MM.1S (cell line): Measurements from ENCODE around the gene PRCD.
A peak's percentile ranks its signal among the peaks of the same experiment; 100 is the strongest.

ENCODE experiments used
- DNase-seq: peaks from one replicate; pipeline ENCODE4 v3.0.0-alpha.2; 2015
- H2AFZ ChIP-seq: fragments of 300-600 bp; sonication (generic); 2 replicates; pipeline ENCODE4 v1.6.0; 2016; ENCODE audit warnings: antibody characterized with exemption, low read length
- H3F3A ChIP-seq: fragments of 300-600 bp; sonication (generic); 2 replicates; pipeline ENCODE4 v1.6.1; 2016; ENCODE audit warnings: mild to moderate bottlenecking, antibody characterized with exemption, low read length, moderate library complexity, mixed read lengths; ENCODE audit not compliant: insufficient read depth
- H3K27ac ChIP-seq: fragments of 300-600 bp; sonication (generic); 2 replicates; pipeline ENCODE4 v1.5.1; 2016; ENCODE audit warnings: mild to moderate bottlenecking, low read length
- H3K27me3 ChIP-seq: fragments of 300-600 bp; sonication (generic); replicated peaks from 2 replicates; pipeline ENCODE4 v1.6.0; 2016; ENCODE audit warnings: low read length; ENCODE audit not compliant: insufficient read depth
- H3K36me3 ChIP-seq: fragments of 300-600 bp; sonication (generic); replicated peaks from 2 replicates; pipeline ENCODE4 v1.6.1; 2016; ENCODE audit warnings: mild to moderate bottlenecking, low read length, mixed read lengths; ENCODE audit not compliant: insufficient read depth
- H3K4me1 ChIP-seq: fragments of 300-600 bp; sonication (generic); 2 replicates; pipeline ENCODE4 v1.6.1; 2016; ENCODE audit warnings: low read length, mixed read lengths
- H3K4me2 ChIP-seq: fragments of 300-600 bp; sonication (generic); 2 replicates; pipeline ENCODE4 v1.6.0; 2016; ENCODE audit warnings: low read depth, low read length
- H3K4me3 ChIP-seq: fragments of 300-600 bp; sonication (generic); 2 replicates; pipeline ENCODE4 v1.5.1; 2016; ENCODE audit warnings: low read length, mixed read lengths
- H3K79me2 ChIP-seq: fragments of 300-600 bp; sonication (generic); 2 replicates; pipeline ENCODE4 v1.6.1; 2016; ENCODE audit warnings: mixed run types, low read length, mixed read lengths
- H3K9ac ChIP-seq: fragments of 300-600 bp; sonication (generic); 2 replicates; pipeline ENCODE4 v1.6.1; 2016; ENCODE audit warnings: low read length, mixed read lengths
- H3K9me2 ChIP-seq: fragments of 300-600 bp; sonication (generic); replicated peaks from 2 replicates; pipeline ENCODE4 v1.6.1; 2016; ENCODE audit warnings: mild to moderate bottlenecking, low read length, mixed read lengths; ENCODE audit not compliant: insufficient read depth
- H3K9me3 ChIP-seq: fragments of 300-600 bp; sonication (generic); replicated peaks from 2 replicates; pipeline ENCODE4 v1.6.1; 2016; ENCODE audit warnings: mild to moderate bottlenecking, low read length, mixed read lengths; ENCODE audit not compliant: insufficient read depth
- H4K20me1 ChIP-seq: fragments of 300-600 bp; sonication (generic); 2 replicates; pipeline ENCODE4 v1.6.1; 2016; ENCODE audit warnings: mild to moderate bottlenecking, low read length, moderate library complexity, mixed read lengths; ENCODE audit not compliant: insufficient read depth
- CTCF ChIP-seq: fragments of 300-600 bp; sonication (generic); IDR thresholded peaks from 2 replicates; pipeline ENCODE4 v1.5.1; 2016; ENCODE audit warnings: antibody characterized with exemption, low read length, mixed read lengths
- EZH2 ChIP-seq: fragments of 300-600 bp; sonication (generic); optimal IDR thresholded peaks from 2 replicates; pipeline ENCODE3; 2017; ENCODE audit warnings: low read depth, mild to moderate bottlenecking, antibody characterized with exemption, low read length, mixed read lengths
- EZH2phosphoT487 ChIP-seq: fragments of 300-600 bp; sonication (generic); IDR thresholded peaks from 2 replicates; pipeline ENCODE4 v1.6.1; 2018; ENCODE audit warnings: antibody characterized with exemption, low read length

The PRCD gene

DNA sequence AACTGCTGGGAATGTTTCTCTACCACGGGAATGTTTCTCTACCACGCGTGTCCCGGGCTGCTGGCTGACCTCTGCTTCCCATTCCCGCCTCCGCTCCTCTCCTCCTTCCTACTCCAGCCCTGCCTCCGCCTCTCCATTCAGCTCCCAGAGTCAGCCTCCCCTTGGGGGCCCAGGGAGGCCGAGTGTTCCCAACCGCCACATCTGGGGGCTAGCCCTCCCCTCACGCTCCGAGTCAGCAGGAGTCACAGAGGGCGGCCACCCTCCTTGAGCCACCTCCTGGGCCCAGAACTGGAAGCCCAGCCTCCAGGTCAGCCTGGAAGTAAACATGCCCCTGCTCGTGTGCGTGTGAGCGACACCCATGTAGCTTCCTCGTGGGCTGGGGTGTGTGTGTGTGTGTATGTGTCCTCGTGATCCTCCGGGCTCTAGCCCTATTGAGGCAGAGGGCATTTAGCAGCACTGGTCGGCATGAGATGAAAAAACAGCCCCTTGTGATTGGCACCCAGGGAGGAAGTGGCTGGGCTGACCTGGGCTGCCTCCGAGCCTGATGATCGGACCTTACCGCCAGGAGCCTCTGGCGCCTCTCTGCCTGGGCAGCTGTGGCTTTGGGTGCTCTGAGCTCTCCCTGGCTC lies 9.6 kb upstream of the PRCD start:
- no peak overlapping the region for H3K9ac ChIP-seq
- no peak overlapping the region for H3K4me2 ChIP-seq
- no peak for DNase-seq
- H2AFZ ChIP-seq: no peak overlapping the region
- TF ChIP-seq CTCF (no peak), EZH2 (no peak), EZH2phosphoT487 (no peak)
- no peaks in the 10 kb centered on the region for H3K79me2 ChIP-seq
- peaks cover 5% of the 10 kb centered on the region; the same call in 1 of the 2 replicates for H3K4me1 ChIP-seq
- H3K9me2 ChIP-seq: no peaks in the 10 kb centered on the region
- no peaks in the 10 kb centered on the region for H4K20me1 ChIP-seq
- H3F3A ChIP-seq: no peaks in the 10 kb centered on the region
- no peaks in the 10 kb centered on the region for H3K36me3 ChIP-seq
- no peak overlapping the region for H3K4me3 ChIP-seq
- H3K27ac ChIP-seq: no peak overlapping the region
- peaks cover 68% of the 10 kb centered on the region for H3K27me3 ChIP-seq
- H3K9me3 ChIP-seq: no peaks in the 10 kb centered on the region

DNA sequence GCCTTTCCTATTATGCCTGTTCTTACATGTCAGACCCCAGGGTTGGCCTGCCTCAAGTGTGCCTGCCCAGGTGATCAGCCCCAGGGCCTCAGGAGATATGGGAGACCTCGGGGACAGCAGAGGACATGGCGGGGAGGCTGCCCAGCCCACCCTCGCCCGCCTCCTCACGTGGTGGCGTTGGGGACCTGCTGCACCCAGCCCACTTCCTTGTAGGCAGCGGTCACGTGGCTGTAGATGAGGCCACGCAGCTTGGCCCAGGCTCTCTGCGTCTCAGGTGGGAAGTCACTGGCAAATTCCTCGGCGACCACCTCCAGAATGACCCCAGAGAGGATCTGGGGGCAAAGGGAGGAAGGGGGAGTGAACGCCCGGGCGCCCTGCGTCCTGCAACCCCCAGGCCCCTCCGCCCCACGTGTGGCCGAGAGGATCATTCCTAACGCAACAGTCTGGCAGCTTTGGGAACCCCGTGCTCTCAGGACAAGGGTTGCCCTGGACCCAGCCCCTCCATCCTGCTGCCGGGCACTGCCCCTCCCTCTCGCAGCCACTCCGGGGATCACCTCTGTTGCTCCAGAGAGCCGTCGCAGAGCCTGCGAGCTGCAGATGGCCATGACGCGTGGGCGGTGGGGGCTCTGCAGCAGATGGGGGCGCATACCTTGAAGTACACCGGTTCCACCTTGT lies 8.9 kb upstream of the PRCD start:
- Histone ChIP-seq H2AFZ (0 out of 2 replicates have a peak overlapping the region, but pooled peaks have one; percentile 26), H3K27me3 (peaks cover 73% of the 10 kb centered on the region), H3K79me2 (no peaks in the 10 kb centered on the region), H3K36me3 (no peaks in the 10 kb centered on the region), H3K27ac (no peak overlapping the region), H3K9me3 (no peaks in the 10 kb centered on the region), H3K9me2 (no peaks in the 10 kb centered on the region), H3F3A (no peaks in the 10 kb centered on the region), H3K4me3 (no peak overlapping the region), H4K20me1 (no peaks in the 10 kb centered on the region), H3K9ac (no peak overlapping the region), H3K4me1 (peaks cover 5% of the 10 kb centered on the region; the same call in 1 of the 2 replicates), H3K4me2 (no peak overlapping the region)
- no peak for DNase-seq
- TF ChIP-seq EZH2 (no peak), CTCF (no peak), EZH2phosphoT487 (no peak)

DNA sequence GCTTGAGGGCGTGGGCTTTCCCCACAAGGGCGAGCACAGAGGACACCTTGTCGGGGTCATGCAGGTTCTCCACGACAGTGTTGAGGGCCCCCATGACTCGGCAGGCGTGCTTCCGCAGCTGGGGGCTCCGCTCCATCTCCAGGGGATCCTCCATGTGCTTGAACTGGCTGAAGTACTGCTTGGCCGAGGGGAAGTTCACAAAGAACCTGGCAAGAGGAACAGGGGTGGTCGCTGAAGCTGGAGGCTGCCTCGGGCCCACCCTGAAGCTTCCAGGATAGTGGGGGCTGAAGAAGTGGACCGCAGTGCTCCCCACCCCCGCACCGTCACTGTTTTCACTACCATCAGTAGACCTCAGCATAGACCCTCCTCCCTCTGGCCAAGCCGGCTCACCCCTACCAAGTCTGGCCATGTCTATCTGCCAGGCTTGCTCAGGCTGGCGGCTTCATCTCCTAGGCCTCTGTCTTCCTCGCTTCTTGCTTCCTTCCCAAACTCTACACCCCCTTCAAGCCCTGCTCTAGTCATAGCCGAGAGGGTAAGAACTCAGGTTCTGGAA lies 8.3 kb upstream of the PRCD start:
- Histone ChIP-seq H3F3A (no peaks in the 10 kb centered on the region), H4K20me1 (no peaks in the 10 kb centered on the region), H3K9ac (no peak overlapping the region), H2AFZ (no peak overlapping the region), H3K79me2 (no peaks in the 10 kb centered on the region), H3K4me1 (peaks cover 5% of the 10 kb centered on the region; the same call in 1 of the 2 replicates), H3K9me3 (no peaks in the 10 kb centered on the region), H3K36me3 (no peaks in the 10 kb centered on the region), H3K27me3 (peaks cover 77% of the 10 kb centered on the region), H3K9me2 (no peaks in the 10 kb centered on the region), H3K4me3 (no peak overlapping the region), H3K4me2 (no peak overlapping the region), H3K27ac (no peak overlapping the region)
- no peak for TF ChIP-seq EZH2
- no peak for DNase-seq
